OCI-LY3 (cell line): ENCODE results near the gene TMEM132D.

ENCODE experiments used
- CTCF ChIP-seq: fragments of 200-600, 300-600 bp; sonication (generic); IDR thresholded peaks from 2 replicates; pipeline ENCODE4 v1.5.1; 2014; ENCODE audit warnings: antibody characterized with exemption, low read length, low read depth
- EZH2phosphoT487 ChIP-seq: fragments of 200-600 bp; shearing (Covaris generic); IDR thresholded peaks from 2 replicates; pipeline ENCODE4 v1.6.1; 2018; ENCODE audit warnings: antibody characterized with exemption, mixed run types, low read depth

GRCh38 chr12:129532707-129533499 is 370.9 kb downstream of the TMEM132D start:
- no peak for TF ChIP-seq CTCF
- no peak for TF ChIP-seq EZH2phosphoT487
